HG02885 (cell line): ENCODE results near the gene HERPUD1.
A peak's percentile ranks its signal among the peaks of the same experiment; 100 is the strongest.
"Not testable (repeated sequence)": the region's sequence is repeated elsewhere in the genome, so short reads cannot be mapped to it uniquely, and the experiment has no call there.

Experiments
- ATAC-seq: cut with Tn5 transposase; IDR thresholded peaks from one replicate; pipeline ENCODE4 v1.9.1; 2021; ENCODE audit warnings: mild to moderate bottlenecking; ENCODE audit not compliant: unreplicated experiment, poor library complexity

Gene HERPUD1

GRCh38 chr16:56932721-56933619 is 1.0 kb downstream of the HERPUD1 start:
- peak; percentile 17 for ATAC-seq

DNA sequence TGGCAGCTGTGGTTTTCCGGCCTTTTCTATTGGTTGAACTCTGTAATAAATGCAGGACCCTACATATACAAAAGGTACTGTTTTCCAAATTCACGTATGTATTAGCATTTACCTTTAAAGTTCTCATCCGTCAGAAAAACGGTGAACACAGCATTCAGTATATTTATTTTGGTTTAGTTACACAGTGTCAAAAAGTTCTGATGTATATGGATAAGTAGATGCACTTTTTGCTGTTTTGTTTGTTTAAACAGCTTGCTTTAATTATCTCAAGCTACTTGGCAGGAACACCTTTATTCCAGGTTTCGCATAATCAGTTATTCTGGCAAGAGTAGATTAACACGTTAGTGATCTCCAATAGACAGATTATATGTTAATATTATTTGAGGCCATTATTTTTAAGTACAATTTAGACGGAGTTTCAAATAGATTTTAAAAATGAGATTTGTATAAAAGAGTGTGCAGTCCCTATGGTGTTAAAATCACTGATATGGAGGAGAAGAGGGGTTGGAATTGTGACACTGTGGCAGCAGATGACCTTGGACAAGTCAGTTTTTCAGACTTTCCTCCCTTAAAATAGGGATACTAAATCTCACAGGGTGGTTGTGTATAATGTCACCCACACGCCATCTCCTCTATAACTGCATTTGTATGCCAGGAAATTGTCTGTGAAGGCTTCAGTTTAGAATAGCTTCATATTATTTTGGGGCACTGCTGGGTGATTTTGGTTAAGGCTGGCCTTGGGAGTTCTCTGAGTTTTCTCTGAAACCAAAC is 2.1 kb downstream of the HERPUD1 start:
- ATAC-seq, result no peak

- ATAC-seq, result not testable (repeated sequence)
These were observed 2.7 kb downstream of the HERPUD1 start for GRCh38 chr16:56934599-56935145.

GRCh38 chr16:56935201-56935600 is 3.3 kb downstream of the HERPUD1 start:
- no peak for ATAC-seq

GRCh38 chr16:56936491-56936890 is 4.5 kb downstream of the HERPUD1 start:
- no peak for ATAC-seq

GRCh38 chr16:56936950-56937349 is 5.0 kb downstream of the HERPUD1 start:
- ATAC-seq, result no peak

DNA sequence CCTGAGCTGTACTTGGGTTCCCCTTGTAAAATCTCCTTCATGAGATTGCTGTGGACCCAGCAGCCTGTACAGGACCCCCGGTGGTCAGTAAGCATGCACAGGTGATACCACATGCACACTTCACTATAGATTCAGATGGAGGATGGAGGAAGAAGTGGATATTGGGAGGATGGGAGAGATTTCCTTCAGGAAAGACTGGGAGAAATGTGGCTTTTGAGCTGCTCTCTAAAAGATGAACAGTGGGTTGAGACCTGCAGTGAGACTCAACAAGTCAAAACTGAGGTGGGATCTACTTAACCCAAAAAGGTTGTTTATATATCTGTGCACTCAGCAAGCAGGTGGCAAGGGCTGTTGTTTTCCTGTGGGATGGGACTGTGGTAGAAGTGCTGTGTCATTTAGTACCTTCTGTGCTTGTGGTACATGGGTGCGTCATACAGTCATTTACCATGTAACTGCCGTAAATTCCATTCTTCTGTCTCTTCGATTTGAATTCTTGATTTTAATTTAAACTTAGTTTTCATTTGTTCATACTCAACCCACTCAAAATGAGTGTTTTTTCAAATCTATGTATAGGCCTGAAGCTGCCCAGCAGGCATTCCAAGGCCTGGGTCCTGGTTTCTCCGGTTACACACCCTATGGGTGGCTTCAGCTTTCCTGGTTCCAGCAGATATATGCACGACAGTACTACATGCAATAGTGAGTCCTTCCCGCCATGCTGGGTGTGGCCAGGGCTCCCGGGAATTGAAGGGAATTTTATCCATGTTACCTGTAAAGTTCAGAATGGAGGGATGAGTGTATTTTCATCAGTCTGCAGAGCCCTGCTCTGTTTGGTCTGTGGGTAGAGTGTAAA is 6.9 kb downstream of the HERPUD1 start:
- ATAC-seq, result no peak

- ATAC-seq, result no peak
These were observed 7.9 kb downstream of the HERPUD1 start for GRCh38 chr16:56939801-56940200.

- ATAC-seq, result no peak
These were observed 9.2 kb downstream of the HERPUD1 start for GRCh38 chr16:56941092-56941491.

DNA sequence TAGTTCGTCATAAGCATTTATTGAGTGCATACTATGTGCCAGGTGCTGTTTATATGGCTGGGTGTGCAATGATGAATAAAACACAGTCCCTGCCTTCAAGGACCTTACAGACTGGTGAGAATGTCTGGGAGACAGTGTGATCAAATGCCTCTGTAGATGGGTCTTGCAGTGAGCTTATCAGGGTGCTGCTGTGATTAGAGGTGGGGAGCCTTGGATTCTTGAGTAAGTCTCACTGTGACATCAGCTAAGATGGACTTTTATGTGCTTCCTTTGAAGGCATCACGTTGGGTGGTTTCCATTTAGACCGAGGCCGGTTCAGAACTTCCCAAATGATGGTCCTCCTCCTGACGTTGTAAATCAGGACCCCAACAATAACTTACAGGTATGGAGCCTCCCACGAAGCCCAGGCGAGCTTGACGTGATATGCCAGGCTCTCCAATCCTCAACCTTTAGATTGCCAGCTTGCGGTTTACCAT is 10.0 kb downstream of the HERPUD1 start:
- ATAC-seq, result no peak

GRCh38 chr16:56943761-56944375 is 11.9 kb downstream of the HERPUD1 start:
- no peak for ATAC-seq

DNA sequence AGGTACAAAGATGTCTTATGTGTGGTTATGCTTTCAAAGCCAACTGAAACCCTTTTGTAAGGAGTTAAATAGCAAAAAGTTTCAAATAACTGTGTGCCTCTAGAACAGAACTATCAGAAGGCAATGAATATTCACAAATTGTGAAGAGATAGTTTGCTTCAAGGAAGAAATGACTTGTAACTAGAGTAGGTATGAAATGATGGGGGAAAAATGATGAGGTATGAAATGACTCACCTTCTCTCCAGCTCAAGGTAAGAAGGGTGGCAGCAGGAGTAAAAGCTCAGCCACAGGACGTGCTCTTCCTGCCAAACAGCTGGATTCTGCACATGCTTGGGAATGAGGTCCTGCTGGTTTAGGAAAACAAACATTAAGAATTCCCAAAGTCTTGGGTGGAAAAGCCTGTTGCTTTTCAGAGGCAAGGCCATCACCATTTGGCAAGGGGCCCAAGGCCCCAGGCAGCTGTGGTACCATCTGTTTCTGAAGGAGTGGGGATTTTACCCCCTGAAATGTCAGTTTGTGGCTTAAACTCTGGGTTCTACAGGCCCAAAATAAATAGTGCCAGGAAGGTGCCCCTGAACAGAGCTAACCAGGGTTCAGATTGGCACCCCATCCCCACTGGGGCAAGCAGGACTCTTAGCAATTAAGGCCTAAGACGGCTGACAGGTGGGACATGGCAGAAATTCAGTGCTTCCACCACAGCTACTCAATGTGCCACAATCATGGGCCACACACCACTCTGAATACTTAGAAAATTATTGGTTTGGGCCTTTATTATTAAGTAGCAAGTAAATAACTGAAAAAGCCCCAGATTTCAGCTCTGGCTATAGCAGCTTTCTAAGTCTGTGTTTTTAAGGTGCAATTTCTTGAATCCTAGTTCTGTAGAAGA is 13.3 kb downstream of the HERPUD1 start:
- peak; percentile 45 for ATAC-seq

DNA sequence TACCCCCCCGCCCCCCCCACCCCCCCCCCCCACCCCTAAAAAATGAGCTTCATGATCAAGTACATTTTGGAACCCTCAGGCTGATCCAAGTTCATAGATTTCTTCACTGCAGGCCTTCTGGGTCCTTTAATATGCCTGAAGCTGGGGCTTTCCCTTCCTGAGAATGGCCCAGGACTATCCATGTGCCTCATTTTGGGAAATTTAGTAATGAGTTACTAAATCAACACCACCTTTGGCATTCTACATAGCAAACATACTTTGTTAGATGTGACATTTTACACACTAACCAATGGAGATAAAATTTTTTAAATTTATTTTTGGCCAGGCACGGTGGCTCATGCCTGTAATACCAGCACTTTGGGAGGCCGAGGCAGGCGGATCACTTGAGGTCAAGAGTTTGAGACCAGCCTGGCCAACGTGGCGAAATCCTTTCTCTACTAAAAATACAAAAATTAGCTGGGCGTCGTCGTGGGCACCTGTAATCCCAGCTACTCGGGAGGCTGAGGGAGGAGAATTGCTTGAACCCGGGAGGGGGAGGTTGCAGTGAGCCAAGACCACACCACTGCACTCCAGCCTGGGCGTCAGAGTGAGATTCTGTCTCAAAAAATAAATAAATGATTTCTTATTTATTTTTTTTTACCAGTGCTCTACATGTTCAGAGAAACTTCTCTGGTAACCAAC is 14.0 kb downstream of the HERPUD1 start:
- no peak for ATAC-seq

- no peak for ATAC-seq
These were observed 15.0 kb downstream of the HERPUD1 start for GRCh38 chr16:56946767-56947603.

GRCh38 chr16:56947604-56947995 is 15.7 kb downstream of the HERPUD1 start:
- no peak for ATAC-seq

DNA sequence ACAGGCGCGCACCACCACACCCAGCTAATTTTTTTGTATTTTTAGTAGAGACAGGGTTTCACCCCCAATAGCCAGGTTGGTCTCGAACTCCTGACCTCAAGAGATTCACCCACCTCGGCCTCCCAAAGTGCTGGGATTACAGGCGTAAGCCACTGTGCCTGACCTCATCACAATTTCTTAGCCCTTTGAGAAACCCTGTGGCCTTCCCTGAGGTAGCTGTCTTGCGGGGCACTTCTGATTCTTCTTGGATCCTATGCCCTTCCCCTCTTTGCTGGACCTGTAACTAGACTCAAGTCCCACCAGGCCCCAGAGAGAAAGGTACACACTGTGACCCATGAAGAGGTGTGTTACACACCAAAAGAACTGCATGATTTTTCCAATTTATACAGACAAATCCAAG is 16.3 kb downstream of the HERPUD1 start:
- no peak for ATAC-seq

GRCh38 chr16:56950051-56950450 is 18.1 kb downstream of the HERPUD1 start:
- no peak for ATAC-seq
